Measurements from ENCODE around the gene MRPS25. TPM values are rescaled to one million over a fixed set of nuclear protein-coding genes. Genes with fewer than 3 reads are reported as not detected.

The MRPS25 gene
- total and polyA plus RNA-seq, 9 of the 15 experiments (the other 6 are each of a cell fraction or from before 2014, with no cell fraction given): 34.3 to 129 (median 78.2) TPM

DNA sequence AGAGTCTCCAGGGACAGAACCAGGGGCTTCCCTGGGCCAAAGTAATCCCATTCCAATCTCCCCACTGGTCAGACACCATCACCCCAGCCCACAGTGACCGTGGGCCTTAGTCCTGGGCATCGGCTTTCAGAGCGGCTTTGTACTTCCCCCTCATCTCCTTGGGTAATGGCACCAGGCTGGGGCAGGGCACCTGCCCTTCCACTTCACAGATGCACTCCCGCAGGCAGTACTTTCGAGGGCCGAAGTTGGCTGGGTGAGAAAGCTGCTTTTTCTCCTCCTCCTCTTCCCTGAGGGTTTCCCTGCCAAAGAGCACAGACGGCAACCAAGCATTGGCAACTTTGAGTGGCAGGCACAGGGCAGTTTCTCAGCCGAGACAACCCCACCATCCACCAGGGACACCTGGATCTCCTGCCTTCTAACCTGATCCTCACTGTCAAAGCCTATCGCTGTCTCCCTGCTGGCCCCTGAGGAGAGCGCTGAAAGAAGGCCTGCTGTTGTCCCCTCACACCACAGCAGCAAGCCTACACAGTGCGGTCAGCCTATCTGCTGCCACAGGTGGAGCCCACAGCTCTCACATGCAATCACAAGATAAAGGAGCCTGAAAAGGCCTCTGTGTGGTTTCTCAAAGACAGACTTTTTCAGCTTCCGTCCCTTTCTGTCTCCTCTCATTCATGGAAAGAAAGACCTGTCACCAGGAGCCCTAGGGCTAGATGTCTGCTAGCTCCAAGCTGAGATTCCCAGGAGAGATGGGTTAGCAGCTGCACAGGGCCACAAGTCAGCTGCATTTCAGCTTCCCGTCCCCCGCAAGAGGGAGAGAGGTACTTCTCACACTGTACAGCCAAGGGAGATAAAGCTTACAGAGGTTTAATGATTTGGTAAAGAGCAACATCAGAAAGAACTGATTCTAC lies 12.5 kb downstream of the MRPS25 start (continued):
- TF ChIP-seq, protein P1, sequence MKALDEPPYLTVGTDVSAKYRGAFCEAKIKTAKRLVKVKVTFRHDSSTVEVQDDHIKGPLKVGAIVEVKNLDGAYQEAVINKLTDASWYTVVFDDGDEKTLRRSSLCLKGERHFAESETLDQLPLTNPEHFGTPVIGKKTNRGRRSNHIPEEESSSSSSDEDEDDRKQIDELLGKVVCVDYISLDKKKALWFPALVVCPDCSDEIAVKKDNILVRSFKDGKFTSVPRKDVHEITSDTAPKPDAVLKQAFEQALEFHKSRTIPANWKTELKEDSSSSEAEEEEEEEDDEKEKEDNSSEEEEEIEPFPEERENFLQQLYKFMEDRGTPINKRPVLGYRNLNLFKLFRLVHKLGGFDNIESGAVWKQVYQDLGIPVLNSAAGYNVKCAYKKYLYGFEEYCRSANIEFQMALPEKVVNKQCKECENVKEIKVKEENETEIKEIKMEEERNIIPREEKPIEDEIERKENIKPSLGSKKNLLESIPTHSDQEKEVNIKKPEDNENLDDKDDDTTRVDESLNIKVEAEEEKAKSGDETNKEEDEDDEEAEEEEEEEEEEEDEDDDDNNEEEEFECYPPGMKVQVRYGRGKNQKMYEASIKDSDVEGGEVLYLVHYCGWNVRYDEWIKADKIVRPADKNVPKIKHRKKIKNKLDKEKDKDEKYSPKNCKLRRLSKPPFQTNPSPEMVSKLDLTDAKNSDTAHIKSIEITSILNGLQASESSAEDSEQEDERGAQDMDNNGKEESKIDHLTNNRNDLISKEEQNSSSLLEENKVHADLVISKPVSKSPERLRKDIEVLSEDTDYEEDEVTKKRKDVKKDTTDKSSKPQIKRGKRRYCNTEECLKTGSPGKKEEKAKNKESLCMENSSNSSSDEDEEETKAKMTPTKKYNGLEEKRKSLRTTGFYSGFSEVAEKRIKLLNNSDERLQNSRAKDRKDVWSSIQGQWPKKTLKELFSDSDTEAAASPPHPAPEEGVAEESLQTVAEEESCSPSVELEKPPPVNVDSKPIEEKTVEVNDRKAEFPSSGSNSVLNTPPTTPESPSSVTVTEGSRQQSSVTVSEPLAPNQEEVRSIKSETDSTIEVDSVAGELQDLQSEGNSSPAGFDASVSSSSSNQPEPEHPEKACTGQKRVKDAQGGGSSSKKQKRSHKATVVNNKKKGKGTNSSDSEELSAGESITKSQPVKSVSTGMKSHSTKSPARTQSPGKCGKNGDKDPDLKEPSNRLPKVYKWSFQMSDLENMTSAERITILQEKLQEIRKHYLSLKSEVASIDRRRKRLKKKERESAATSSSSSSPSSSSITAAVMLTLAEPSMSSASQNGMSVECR (CRISPR knock-in tag; IDR thresholded peaks at IDR 0.05): peak; percentile 48; the same call in 1 of the 2 replicates
- peak; percentile 48; the same call in 1 of the 2 replicates for TF ChIP-seq KAT7 (CRISPR knock-in tag; IDR thresholded peaks at IDR 0.05; ENCODE audit: borderline replicate concordance)
- TF ChIP-seq ZNF561 (CRISPR knock-in tag; conservative IDR thresholded peaks at IDR 0.05): no peak
- TF ChIP-seq ZFP1 (CRISPR knock-in tag; IDR thresholded peaks at IDR 0.05): no peak
- TF ChIP-seq SMARCC2 (IDR thresholded peaks at IDR 0.05; ENCODE audit: low read depth): peak; percentile 92
- TF ChIP-seq, protein P2, sequence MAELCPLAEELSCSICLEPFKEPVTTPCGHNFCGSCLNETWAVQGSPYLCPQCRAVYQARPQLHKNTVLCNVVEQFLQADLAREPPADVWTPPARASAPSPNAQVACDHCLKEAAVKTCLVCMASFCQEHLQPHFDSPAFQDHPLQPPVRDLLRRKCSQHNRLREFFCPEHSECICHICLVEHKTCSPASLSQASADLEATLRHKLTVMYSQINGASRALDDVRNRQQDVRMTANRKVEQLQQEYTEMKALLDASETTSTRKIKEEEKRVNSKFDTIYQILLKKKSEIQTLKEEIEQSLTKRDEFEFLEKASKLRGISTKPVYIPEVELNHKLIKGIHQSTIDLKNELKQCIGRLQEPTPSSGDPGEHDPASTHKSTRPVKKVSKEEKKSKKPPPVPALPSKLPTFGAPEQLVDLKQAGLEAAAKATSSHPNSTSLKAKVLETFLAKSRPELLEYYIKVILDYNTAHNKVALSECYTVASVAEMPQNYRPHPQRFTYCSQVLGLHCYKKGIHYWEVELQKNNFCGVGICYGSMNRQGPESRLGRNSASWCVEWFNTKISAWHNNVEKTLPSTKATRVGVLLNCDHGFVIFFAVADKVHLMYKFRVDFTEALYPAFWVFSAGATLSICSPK (IDR thresholded peaks at IDR 0.05; ENCODE audit: borderline replicate concordance): no peak
- no peak for TF ChIP-seq ZZZ3 (IDR thresholded peaks at IDR 0.05)
- TF ChIP-seq PYGO2 (tag; IDR thresholded peaks at IDR 0.05): peak; percentile 45; the same call in 1 of the 2 replicates
- peak; percentile 76; the same call in 1 of the 2 replicates for TF ChIP-seq ZBTB7A (IDR thresholded peaks at IDR 0.05; ENCODE audit: borderline replicate concordance, control insufficient read depth, low read depth, low read length)
- no peak for TF ChIP-seq HDAC8 (tag; IDR thresholded peaks at IDR 0.05)
- no peak for TF ChIP-seq POLR2A (conservative IDR thresholded peaks at IDR 0.05)
- peak; percentile 99 for TF ChIP-seq SMAD4 (CRISPR knock-in tag; conservative IDR thresholded peaks at IDR 0.05)
- TF ChIP-seq MYBL2 (IDR thresholded peaks at IDR 0.05; ENCODE audit: low read depth): no peak
- no peak for TF ChIP-seq MYBL2 (CRISPR knock-in tag; IDR thresholded peaks at IDR 0.05; ENCODE audit: borderline replicate concordance)
- TF ChIP-seq, protein P3, sequence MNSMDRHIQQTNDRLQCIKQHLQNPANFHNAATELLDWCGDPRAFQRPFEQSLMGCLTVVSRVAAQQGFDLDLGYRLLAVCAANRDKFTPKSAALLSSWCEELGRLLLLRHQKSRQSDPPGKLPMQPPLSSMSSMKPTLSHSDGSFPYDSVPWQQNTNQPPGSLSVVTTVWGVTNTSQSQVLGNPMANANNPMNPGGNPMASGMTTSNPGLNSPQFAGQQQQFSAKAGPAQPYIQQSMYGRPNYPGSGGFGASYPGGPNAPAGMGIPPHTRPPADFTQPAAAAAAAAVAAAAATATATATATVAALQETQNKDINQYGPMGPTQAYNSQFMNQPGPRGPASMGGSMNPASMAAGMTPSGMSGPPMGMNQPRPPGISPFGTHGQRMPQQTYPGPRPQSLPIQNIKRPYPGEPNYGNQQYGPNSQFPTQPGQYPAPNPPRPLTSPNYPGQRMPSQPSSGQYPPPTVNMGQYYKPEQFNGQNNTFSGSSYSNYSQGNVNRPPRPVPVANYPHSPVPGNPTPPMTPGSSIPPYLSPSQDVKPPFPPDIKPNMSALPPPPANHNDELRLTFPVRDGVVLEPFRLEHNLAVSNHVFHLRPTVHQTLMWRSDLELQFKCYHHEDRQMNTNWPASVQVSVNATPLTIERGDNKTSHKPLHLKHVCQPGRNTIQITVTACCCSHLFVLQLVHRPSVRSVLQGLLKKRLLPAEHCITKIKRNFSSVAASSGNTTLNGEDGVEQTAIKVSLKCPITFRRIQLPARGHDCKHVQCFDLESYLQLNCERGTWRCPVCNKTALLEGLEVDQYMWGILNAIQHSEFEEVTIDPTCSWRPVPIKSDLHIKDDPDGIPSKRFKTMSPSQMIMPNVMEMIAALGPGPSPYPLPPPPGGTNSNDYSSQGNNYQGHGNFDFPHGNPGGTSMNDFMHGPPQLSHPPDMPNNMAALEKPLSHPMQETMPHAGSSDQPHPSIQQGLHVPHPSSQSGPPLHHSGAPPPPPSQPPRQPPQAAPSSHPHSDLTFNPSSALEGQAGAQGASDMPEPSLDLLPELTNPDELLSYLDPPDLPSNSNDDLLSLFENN (IDR thresholded peaks at IDR 0.05; ENCODE audit: low read depth in 2 of 2, low read length in 2 of 2): peak in 1 of 2 experiments; percentile 98; a peak in 2 of 4 replicates

All from K562 (cell line).